ENCODE results near the gene POU6F2. TPM values are rescaled to one million over a fixed set of nuclear protein-coding genes. Genes with fewer than 3 reads are reported as not detected.
A peak's percentile ranks its signal among the peaks of the same experiment; 100 is the strongest.

Gene POU6F2
- total and polyA plus RNA-seq, 9 of the 15 experiments (the other 6 are each of a cell fraction or from before 2014, with no cell fraction given) = 0.29 to 1.5 (median 0.96) TPM

- Histone ChIP-seq H4K20me1 (replicated peaks; ENCODE audit: control insufficient read depth, insufficient read depth, low read length) (no peaks in the 10 kb centered on the region), H3K36me3 (ENCODE audit: control insufficient read depth, insufficient read depth, low read length) (no peaks in the 10 kb centered on the region), H3K9me3 (replicated peaks; ENCODE audit: control insufficient read depth, insufficient read depth, low read depth, low read length) (no peaks in the 10 kb centered on the region), H3K79me2 (ENCODE audit: control insufficient read depth, insufficient read depth, low read length) (no peaks in the 10 kb centered on the region), H3K27ac (ENCODE audit: extremely low read depth, low read depth, low read length) (no peak overlapping the region), H3K4me2 (ENCODE audit: insufficient read depth, low read length) (no peak overlapping the region), H3K9me1 (ENCODE audit: control insufficient read depth, insufficient read depth, low read length) (no peaks in the 10 kb centered on the region), H2AFZ (ENCODE audit: low read depth, low read length) (no peak overlapping the region), H3K4me3 (no peak overlapping the region), H3K4me1 (replicated peaks in 1 of 2; ENCODE audit: control insufficient read depth in 2 of 2, insufficient read depth in 2 of 2, low read length in 2 of 2) (0 out of 5 replicates have a peak, but pooled peaks cover 0 to 4% of the 10 kb centered on the region in 2 experiments), H3K27me3 (ENCODE audit: control insufficient read depth in 2 of 2, insufficient read depth in 2 of 2, low read length in 2 of 2) (peaks cover 7 to 13% of the 10 kb centered on the region in 2 experiments; a peak in 2 of 5 replicates), H3K9ac (ENCODE audit: insufficient read depth in 1 of 2, low read depth in 2 of 2, low read length in 2 of 2) (no peak overlapping the region)
- 5% methylated on average over 10 of the region's 10 CpGs for WGBS (ENCODE audit: insufficient coverage, low coverage, missing lambda C conversion rate)
- CTCF ChIA-PET (ENCODE audit: low intra/inter-chr PET ratio) = interaction anchor here (0.6 kb wide), 1 partner anchor 533 kb away, joined by 3 read pairs; no protein-coding TSS in a partner anchor
- in situ Hi-C loops (cut with MboI) = loop anchor here (5.0 kb wide), 1 partner anchor 533 kb away; no protein-coding TSS in a partner anchor
- no TSS peak for BruUV-seq (replicated peaks)
- ATAC-seq = no peak; the same call in 2 of the 3 replicates
- TF ChIP-seq FOSL1 (tag; conservative IDR thresholded peaks at IDR 0.05) (peak; percentile 33; the same call in 1 of the 2 replicates), BHLHE40 (IDR thresholded peaks at IDR 0.05; ENCODE audit: low read length) (0 out of 2 replicates have a peak, but pooled peaks have one; percentile 11), PHTF2 (CRISPR knock-in tag; IDR thresholded peaks at IDR 0.05) (no peak)
- no peak for FAIRE-seq
- DNase-seq (ENCODE audit: extremely low read depth in 1 of 4, low spot score in 3 of 4) = no peak
- intact Hi-C loops (cut with micrococcal nuclease) = loop anchor here (5.0 to 10.0 kb wide), 3 partner anchors 137 to 420 kb away; no protein-coding TSS in a partner anchor
- POLR2A ChIA-PET = no interaction called here
These were observed 43.2 kb upstream of the POU6F2 start for GRCh38 chr7:38934536-38934935.

GRCh38 chr7:38936641-38937040 is 41.1 kb upstream of the POU6F2 start:
- no peak for FAIRE-seq
- 0% methylated on average over 1 of the region's 1 CpG for WGBS (ENCODE audit: insufficient coverage, low coverage, missing lambda C conversion rate)
- Histone ChIP-seq H3K27ac (ENCODE audit: extremely low read depth, low read depth, low read length) (no peak overlapping the region), H3K36me3 (ENCODE audit: control insufficient read depth, insufficient read depth, low read length) (no peaks in the 10 kb centered on the region), H3K27me3 (ENCODE audit: control insufficient read depth in 2 of 2, insufficient read depth in 2 of 2, low read length in 2 of 2) (peaks cover 9 to 13% of the 10 kb centered on the region in 2 experiments; a peak in 3 of 5 replicates), H3K4me2 (ENCODE audit: insufficient read depth, low read length) (no peak overlapping the region), H3K9ac (ENCODE audit: insufficient read depth in 1 of 2, low read depth in 2 of 2, low read length in 2 of 2) (no peak overlapping the region), H3K4me1 (replicated peaks in 1 of 2; ENCODE audit: control insufficient read depth in 2 of 2, insufficient read depth in 2 of 2, low read length in 2 of 2) (no peaks in the 10 kb centered on the region), H2AFZ (ENCODE audit: low read depth, low read length) (no peak overlapping the region), H3K79me2 (ENCODE audit: control insufficient read depth, insufficient read depth, low read length) (no peaks in the 10 kb centered on the region), H3K9me3 (replicated peaks; ENCODE audit: control insufficient read depth, insufficient read depth, low read depth, low read length) (no peaks in the 10 kb centered on the region), H3K4me3 (no peak overlapping the region), H4K20me1 (replicated peaks; ENCODE audit: control insufficient read depth, insufficient read depth, low read length) (no peaks in the 10 kb centered on the region), H3K9me1 (ENCODE audit: control insufficient read depth, insufficient read depth, low read length) (no peaks in the 10 kb centered on the region)
- no TSS peak for BruUV-seq (replicated peaks)
- ChIA-PET CTCF (ENCODE audit: low intra/inter-chr PET ratio) (no interaction called here), POLR2A (no interaction called here)
- DNase-seq (ENCODE audit: extremely low read depth in 1 of 4, low spot score in 3 of 4) = no peak
- ATAC-seq = no peak
- in situ Hi-C loops (cut with MboI) (no loop called here), intact Hi-C loops (cut with micrococcal nuclease) (loop anchor here (10.0 kb wide), 2 partner anchors 148 to 418 kb away; no protein-coding TSS in a partner anchor)
- TF ChIP-seq ZNF316 (IDR thresholded peaks at IDR 0.05) (no peak), PHF8 (IDR thresholded peaks at IDR 0.05; ENCODE audit: borderline replicate concordance, low read length) (no peak), NR2F6 (CRISPR knock-in tag; IDR thresholded peaks at IDR 0.05) (no peak), ZNF217 (CRISPR knock-in tag; IDR thresholded peaks at IDR 0.05) (no peak), THRA (IDR thresholded peaks at IDR 0.05) (no peak), GTF2A2 (tag; IDR thresholded peaks at IDR 0.05) (no peak), POLR2H (tag; IDR thresholded peaks at IDR 0.05; ENCODE audit: low read depth) (no peak), NR4A1 (CRISPR knock-in tag; IDR thresholded peaks at IDR 0.05) (no peak), NR4A1 (tag; IDR thresholded peaks at IDR 0.05) (no peak), ETV1 (tag; conservative IDR thresholded peaks at IDR 0.05; ENCODE audit: low read depth) (no peak), ZNF431 (CRISPR knock-in tag; IDR thresholded peaks at IDR 0.05) (no peak), PHF21A (IDR thresholded peaks at IDR 0.05; ENCODE audit: borderline replicate concordance, low read depth) (no peak)
